Stimulated activated CD4-positive, alpha-beta T cell treated with anti-CD3 and anti-CD28 coated beads, TNF-alpha, amount 100 ng/mL, for 48 hours (primary cell): ENCODE results near the gene DISP2.

ENCODE experiments used
- DNase-seq, 3 donors: peaks; one replicate each; pipeline ENCODE4 v3.0.0-alpha.2; 2020; ENCODE audit warnings: low read depth in 3 of 3

DISP2 gene, protein sequence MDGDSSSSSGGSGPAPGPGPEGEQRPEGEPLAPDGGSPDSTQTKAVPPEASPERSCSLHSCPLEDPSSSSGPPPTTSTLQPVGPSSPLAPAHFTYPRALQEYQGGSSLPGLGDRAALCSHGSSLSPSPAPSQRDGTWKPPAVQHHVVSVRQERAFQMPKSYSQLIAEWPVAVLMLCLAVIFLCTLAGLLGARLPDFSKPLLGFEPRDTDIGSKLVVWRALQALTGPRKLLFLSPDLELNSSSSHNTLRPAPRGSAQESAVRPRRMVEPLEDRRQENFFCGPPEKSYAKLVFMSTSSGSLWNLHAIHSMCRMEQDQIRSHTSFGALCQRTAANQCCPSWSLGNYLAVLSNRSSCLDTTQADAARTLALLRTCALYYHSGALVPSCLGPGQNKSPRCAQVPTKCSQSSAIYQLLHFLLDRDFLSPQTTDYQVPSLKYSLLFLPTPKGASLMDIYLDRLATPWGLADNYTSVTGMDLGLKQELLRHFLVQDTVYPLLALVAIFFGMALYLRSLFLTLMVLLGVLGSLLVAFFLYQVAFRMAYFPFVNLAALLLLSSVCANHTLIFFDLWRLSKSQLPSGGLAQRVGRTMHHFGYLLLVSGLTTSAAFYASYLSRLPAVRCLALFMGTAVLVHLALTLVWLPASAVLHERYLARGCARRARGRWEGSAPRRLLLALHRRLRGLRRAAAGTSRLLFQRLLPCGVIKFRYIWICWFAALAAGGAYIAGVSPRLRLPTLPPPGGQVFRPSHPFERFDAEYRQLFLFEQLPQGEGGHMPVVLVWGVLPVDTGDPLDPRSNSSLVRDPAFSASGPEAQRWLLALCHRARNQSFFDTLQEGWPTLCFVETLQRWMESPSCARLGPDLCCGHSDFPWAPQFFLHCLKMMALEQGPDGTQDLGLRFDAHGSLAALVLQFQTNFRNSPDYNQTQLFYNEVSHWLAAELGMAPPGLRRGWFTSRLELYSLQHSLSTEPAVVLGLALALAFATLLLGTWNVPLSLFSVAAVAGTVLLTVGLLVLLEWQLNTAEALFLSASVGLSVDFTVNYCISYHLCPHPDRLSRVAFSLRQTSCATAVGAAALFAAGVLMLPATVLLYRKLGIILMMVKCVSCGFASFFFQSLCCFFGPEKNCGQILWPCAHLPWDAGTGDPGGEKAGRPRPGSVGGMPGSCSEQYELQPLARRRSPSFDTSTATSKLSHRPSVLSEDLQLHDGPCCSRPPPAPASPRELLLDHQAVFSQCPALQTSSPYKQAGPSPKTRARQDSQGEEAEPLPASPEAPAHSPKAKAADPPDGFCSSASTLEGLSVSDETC (N-terminal part only)

DNA sequence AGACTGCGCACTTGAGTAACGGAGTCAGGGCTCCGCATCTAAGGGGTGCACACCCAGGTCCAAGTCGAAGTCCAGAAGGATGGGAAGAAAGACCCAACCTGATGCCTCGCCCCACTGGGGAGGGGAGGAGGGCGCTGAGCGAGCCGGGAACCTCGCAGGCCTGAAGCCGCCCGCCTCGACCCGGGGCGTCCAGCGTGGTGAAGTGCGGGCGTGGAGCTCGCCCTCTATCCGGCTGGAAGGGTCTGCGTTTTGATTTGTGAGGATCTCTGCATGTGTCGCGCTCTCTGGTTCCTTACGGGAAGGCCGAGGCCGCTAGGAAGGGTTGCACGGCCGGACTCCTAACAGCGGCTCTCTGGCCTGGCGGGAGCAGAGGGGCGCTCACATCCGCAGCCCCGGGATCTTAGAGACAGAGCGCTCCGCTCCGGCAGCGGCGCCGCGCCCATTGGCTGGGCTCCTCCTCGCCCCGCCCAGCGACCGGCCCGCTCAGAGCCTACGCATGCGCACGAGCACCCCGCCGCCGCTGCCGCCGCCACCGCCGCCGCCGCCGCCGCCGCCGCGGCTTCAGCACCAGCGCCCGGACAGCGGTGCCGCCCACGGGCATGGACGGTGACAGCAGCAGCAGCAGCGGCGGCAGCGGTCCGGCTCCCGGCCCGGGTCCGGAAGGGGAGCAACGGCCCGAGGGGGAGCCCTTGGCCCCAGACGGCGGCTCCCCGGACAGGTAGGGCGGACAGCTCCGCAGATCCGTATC, at the start of gene DISP2:
TSS of gene DISP2 (plus strand) at position 497 of the 748 bp plus-strand sequence. CDS start at position 600, 103 bp downstream.
- DNase-seq = peak; percentile 80 to 86 (median 84)

DNA sequence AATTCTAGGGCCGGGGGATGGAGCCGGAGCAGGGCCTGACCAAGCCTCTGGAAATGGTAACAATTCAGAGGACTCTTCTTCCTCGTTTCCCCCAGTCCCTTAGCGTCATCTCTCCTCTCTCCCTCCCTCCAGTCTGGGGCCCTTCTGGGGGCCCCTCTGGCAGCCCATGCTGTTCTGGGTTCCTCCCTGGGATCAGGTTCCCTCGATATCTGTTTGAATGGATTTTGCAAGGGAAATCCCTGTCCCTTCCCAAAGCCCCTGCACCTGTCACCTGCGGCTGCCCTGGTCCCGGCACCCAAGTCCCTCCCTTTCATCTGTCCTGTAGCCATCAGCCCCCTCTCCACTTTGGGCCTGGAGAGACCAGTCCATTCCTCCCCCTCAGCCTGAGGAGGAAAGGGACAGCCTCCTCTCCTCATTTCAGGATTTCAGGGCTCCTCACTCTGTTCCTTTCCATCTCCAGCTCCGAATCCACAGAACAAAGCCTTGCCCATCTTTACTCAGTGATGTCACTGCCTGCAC, 48.6 kb upstream of the DISP2 start:
- no peak for DNase-seq

DNA sequence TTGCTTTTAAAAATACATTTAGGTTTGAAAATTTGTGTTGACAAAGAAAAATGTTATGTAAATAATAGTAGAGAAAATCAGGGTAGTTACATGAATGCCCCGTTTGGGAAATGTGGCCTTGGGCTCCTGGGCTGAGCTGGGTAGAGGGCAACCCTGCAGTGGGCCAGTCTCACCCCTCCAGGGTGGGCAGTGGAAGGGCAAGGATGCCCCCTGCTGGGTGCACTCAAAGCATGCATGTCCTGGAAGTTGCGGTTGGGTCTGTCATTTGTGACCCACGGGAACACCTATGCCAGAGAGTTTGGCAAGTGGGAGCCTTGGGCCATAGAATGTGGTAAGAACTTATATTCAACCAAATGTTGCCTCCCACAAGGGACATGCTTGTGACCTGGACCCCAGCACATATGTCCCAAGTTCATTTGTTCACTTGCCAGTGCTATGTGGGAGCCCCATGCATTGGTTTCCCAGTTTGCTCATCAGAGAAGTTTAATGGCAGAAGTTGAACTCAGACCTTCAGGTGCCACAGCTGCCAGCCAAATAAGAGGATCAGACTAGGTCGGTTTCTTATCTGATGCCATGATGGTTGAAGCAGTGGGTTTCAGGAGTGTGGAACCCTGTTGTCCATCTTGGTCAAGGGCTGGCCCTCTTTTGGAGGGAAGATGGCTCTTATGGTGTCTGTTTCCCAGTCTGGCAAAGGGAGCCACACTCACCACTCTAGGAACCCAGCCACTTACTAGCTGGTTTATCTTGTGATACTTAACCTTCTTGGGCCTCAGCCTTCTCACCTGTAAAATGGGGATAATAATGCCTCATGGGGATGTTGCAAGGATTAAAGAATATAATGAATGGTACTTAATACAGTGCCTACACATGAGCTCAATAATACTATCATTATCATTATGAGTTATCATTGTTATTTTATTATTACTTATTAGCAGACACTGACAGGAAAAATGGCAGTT, 47.7 kb upstream of the DISP2 start:
- DNase-seq = peak in 2 of 3 donors; percentile 46 to 53

DNA sequence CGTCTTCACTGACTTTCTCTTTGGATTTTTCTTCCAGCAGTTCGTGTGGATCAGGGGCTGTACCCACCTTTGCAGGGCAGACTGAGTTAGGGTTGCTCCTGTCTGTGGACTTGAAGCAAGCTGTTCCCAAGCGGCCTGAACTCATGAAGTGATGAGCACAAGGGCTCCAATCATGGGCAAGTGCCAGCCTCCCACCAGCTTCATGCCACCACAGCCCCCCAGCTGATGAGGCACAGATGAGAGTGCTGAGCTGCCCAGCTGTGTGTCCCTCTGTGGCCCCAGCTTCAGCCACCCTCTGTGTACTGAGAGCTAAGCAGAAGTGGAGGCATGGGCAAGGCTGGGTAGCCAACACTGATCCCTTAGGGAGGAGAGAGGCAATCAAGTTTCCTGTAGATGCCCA, 47.0 kb upstream of the DISP2 start:
- no peak for DNase-seq

DNA sequence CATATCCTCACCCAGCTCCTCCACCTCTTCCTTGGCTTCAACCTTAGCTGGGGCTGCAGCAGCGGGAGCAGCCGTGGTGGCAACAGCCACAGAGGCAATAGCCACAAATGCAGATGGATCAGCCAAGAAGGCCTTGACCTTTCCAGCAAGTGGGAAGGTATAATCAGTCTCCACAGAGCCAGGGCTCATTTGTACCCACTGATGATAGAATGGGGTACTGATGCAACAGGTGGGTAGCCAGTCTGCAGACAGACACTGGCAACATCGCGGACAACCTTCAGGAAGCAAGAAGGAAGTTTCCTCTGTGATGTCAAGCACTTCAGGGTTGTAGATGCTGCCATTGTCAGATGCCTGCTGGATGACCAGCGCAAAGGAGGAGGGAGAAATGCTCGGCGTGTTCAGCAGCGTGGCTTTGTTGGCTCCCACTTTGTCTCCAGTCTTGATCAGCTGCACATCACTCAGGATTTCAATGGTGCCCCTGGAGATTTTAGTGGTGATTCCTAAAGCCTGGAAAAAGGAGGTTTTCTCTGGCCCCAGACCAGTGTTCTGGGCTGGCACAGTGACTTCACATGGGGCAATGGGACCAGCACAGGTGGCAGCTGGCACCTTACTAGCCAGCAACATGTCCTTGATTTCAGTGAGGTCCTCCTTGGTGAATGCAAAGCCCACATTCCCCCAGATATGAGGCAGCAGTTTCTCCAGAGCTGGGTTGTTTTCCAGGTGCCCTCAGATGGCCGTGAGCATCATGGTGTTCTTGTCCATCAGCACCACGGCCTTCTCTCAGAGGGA, 45.5 kb upstream of the DISP2 start:
- DNase-seq = no peak

DNA sequence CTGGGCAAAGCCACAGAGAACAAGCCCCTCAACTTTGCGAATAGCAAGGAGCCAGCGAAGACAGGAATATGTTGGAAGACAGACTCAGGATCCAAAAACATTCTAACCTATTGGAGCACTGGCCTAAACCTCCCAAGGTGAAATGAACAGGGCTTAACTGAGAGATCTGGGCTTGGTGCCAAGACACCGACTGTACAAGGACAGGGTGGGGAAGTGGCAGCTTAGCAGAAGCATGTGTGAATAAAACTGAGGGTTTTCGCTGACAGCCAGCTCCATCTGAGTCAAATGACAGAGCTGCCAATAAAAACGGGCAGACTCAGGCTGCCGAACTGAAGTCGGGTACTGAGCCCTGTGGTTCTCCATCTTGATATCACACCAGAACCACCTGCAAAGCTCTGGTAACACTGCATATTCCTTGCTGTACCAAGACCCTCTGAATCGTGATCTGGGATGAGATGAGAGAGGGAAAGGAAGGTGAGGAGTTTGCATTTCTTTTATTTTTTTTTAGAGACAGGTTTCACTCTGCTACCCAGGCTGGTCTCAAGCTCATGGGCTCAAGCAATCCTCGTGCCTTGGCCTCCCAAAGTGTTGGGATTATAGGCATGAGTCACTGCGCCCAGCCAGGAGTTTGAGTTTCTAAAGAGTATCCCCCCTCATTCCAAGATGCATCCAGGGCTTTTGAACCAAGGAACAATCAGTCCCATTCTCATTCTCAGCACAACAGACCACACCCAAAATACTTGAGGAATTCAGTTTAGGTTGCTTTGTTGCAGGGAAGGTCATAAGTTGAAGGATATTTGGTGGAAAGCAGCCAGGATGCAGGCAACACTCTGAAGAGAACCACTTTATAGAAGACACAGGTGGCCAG, 44.3 kb upstream of the DISP2 start:
- no peak for DNase-seq

DNA sequence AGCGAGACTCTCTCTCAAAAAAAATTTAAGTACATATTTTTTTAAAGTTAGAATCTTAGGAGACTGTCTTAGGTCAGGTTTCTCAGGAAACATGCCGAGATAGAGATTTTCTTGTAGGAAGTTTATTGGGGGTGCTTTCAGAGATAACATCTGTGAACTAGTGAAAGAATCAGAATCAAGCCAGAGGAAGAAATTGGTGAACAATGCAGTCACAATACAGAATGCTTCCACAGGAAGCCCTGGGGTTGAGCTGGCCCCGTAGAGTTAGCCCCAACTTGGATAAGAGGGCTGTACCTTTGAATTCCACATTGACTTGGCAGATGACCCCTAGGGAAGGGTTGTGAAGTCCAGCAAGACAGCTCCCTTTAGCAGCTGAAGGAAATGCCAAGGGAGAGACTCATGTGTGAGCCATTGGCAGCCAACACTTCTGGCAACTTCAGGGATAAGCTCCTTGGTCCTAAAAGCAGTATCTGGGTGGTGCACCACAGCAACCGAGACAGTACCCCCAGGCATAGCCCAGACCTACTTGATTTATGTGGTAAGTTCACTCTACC, 43.2 kb upstream of the DISP2 start:
- no peak for DNase-seq

DNA sequence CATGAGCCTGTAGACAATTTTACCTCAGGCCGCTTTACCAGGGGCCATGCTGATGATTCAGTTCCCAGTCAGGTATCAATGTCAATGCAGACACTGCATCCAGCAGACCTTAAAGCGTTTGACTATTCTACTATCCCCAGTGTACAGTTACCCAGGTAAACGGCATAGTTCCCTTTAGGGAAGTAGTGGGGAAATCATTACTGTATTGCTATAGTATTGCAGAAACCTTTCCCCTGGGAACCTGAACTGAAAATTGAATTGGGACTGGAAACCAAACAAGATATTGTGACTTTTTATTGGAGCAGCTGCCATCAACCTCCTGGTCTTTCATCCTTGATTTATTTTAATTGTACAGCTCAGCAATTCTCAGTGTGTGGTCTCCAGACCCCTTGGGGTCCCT, 41.1 kb upstream of the DISP2 start:
- DNase-seq = no peak

DNA sequence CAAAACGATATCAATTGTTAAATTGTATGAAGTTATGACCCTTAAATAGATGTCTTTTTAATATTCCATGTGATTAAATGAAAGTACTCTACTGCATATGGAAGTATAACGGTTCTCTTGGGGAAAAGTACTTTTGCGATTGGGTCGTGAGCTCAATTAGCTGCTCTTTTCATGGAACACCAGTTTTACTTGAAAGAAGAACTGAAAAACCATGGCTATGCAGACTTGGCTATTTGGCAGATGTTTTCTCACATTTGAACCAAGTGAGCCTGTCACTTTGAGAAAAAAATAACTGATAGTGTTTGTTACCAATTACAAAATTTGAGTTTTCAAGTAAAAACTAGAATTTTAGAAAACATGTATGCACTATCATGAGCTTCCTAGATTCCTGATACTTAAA, 40.4 kb upstream of the DISP2 start:
- DNase-seq = no peak

DNA sequence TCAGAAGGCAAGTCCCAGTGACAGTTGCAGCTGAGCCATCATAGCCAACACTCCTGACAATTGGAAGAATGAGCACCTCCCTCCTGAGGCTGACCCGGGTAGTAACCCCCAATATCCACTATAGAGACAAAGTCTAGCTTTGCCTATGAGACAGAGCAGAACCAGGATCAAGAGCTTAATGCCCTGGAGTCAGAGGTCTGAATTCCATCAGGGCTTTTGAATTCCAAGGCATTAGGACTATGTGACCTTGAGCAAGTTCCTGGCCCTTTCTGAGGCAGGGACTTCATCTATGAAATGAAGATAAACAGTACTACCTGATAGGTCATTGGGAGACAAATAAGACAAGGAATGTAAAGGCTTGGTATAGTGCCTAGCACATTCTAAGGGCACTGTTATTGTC, 37.6 kb upstream of the DISP2 start:
- no peak for DNase-seq

DNA sequence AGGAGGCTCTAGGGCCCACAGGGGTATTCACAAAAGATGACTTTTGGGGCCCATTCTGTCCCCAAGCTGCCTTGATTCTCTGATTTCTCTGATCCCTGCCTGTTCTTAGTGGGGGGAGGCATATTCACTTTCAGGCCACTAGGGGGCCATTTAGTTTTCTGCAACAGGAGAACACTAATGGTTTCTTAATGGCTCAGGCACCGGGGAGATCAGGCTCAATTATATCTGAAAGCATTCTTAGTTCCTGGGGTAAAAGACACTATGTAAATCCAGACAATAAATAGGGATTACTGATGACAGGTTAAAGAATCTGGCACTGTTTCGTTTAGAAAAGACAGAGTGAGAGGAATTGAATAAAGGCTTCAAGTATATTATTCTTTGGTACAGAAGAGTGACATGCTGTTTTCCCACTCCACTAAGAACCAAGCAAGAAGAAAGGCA, 37.1 kb upstream of the DISP2 start:
- no peak for DNase-seq

DNA sequence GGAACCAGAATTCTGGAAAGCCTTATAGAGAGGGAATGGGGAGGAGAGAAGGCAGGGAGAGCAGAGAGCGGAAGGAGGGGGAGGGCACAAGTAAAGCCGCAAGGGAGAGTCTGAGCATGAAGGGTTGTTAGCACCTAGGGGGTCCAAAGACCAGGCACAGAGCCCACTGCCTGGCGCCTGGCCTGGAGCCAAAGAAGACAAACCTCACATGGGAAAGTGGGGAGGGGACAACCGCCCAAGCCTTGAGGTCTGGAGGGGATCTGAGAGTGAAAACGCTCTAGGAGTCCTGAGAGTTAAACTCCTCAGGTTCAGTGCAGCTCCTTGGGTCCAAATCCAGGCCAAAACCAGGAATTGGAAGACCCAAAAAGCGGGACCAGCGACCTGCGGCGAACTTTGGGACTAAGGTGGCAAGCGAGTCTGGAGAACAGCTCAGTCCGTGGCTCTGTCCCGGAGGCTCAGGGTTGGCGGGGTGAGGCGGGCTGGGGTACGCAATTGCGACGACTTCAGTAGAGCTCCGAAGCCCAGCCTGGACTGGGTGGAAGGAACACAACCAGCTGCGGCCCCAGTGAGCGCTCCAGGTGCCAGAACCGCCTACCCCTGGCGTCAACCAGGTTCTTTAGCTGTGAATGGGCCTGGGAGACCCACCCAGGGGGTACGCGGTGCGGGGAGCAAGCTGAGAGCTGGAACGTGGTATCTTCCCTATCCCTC, 35.3 kb upstream of the DISP2 start:
- no peak for DNase-seq

DNA sequence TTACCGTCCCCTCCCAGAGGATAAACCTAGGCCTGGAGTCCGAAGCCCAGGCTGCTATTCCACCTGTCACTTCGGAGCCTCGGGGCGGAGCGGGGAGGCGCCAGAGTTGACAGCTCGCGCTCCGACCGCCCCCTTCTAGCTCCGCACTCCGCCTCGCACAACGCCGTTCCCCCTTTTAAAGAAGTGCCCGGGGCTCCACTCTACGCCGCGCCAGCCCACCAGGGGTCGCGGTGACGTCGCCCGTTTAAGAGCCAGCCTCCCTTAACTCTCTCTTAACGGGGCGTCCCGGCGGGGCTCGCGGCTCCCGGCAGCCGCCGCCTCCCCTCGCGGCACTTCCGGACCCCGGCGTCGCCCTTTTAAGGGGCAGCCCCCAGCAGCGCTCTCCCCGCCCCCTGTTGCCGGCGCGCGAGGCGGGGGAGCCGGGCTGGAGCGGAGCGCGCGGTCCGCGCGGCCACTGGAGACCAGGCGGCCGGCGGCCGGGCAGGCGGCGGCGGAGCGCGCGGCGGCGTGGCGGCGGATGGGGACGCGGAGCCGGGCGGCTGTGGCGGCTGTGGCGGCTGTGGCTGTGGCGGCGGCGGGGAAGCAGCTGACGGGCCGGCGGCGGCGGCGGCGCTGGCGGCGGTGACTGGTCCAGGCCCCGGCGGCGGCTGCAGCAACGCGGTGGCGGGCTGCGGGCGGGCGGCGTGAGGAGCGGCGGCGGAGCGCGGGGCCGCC, 34.6 kb upstream of the DISP2 start, which contains the start of gene INAFM2:
TSS of gene INAFM2 (plus strand) at position 454 of the 714 bp plus-strand sequence. CDS start 364 bp downstream, outside the sequence.
- DNase-seq = peak; percentile 67 to 82 (median 76)

DNA sequence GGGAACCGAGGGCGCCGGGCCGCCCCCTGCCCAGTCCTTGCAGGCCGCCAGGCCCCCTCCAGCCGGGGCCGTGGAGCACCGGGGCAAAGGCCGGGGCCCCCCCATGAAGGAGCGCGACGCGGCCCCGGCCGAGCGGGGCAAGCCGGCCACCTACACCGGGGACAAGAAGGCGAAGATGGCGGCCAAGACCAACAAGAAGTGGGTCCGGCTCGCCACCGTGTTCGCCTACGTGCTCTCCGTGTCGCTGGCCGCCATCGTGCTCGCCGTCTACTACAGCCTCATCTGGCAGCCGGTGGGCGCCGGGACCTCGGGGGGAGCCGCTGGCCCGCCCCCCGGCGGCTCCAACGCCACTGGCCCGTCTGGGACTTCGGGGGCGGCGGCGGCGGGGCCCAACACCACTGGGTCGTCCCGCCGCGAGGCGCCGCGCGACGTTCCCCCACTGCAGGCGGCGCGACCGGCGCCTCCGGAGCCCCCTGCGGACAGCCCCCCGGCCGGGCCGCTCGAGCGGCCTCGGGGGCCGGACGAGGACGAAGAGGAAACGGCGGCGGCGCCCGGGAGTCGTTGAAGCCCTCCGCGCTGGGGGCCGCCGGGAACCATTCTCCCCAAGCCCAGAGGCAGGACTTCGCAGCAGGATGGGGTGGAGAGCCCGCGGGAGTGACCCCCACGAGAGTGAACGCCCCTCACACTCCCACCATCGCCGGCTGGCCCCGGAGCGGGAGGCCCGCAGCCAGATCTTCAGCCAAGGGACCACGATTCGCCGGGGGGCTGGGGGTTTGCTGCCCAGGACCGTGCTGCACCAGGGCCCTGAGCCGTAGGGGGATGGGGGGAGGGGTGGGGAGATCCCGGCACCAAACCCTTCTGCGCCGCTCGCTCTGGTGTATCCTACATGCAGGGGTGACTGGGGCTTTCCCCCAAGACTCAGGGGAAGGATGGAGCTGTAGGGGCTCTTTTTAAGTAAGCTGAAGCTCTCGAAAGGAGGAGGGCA, 33.8 kb upstream of the DISP2 start:
- DNase-seq = no peak

DNA sequence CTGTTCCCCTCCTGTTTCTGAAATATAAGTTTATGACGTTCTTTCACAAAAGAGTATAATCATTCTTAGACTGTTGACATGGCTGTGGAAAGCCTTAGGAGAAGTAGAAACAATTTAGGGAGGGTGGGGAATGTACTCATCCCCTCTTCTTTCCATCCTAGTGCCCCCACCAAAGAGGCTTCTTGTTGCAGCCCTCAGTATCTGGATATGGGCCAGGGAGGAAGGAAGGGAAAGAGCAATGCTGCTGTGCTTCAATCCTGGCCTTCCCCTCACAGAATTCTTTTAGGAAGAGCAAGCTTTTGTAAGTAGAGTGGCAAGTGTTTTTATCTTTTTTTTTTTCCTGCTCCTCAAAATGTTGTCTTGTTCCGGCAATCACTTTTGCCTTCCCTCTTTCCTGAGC, 32.8 kb upstream of the DISP2 start:
- DNase-seq = no peak
